GM12892 (cell line): ENCODE data around the gene TMEM42.
A peak's percentile ranks its signal among the peaks of the same experiment; 100 is the strongest.

Experiments used
- POLR2A ChIP-seq: IDR thresholded peaks from 2 replicates; pipeline ENCODE4 v1.6.1; 2011; ENCODE audit warnings: low read depth, low read length, control low read depth
- POLR2AphosphoS5 ChIP-seq: IDR thresholded peaks from 2 replicates; pipeline ENCODE4 v1.6.1; 2011; ENCODE audit warnings: low read depth, low read length, control low read depth

DNA sequence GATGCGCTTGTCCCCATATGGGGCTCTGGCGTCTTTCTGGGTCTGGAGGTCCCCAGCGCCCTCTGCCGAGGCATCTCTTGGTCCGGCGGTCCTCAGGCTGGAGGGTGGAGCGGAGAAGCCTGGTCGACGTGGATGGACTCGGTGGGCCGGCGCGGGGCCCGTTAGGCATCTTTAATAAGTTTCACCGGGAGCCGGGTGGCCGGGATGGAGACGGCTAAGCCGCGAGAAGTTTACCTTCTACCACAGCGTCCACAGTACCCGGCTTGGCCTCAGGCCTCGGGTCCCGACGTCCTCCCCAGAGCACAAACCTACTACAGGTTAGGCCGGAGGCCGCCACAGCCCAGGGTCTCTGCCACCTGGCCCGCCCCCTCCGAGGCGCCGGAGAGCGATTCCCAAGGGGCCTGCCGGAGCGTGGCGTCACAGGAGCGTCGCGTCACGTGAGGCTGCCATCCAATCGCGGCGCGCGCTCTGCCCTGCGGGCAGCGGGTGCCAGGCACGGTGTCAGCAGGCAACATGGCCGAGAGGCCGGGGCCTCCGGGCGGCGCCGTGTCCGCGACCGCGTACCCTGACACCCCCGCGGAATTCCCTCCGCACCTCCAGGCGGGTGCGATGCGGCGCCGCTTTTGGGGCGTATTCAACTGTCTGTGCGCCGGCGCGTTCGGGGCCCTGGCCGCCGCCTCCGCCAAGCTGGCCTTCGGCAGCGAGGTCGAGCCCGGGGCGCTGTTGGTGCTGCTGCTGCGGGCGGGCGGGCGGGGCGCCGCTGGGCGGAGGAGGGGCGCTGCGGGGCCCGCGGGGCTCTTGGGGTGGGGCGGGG is at the start of gene TMEM42:
- TF ChIP-seq POLR2A (peak; percentile 89), POLR2AphosphoS5 (peak; percentile 83)
